Cerebellar cortex (tissue), 1 donor: Measurements from ENCODE around the gene TMEM181.
"Not testable (repeated sequence)": the region's sequence is repeated elsewhere in the genome, so short reads cannot be mapped to it uniquely, and the experiment has no call there.

Source experiments
- DNase-seq: peaks from one replicate; pipeline ENCODE4 v3.0.0-alpha.2; 2015; ENCODE audit warnings: low spot score

The TMEM181 gene

GRCh38 chr6:158599635-158600034, 39.7 kb downstream of the TMEM181 start:
- peak; percentile 63 for DNase-seq

DNA sequence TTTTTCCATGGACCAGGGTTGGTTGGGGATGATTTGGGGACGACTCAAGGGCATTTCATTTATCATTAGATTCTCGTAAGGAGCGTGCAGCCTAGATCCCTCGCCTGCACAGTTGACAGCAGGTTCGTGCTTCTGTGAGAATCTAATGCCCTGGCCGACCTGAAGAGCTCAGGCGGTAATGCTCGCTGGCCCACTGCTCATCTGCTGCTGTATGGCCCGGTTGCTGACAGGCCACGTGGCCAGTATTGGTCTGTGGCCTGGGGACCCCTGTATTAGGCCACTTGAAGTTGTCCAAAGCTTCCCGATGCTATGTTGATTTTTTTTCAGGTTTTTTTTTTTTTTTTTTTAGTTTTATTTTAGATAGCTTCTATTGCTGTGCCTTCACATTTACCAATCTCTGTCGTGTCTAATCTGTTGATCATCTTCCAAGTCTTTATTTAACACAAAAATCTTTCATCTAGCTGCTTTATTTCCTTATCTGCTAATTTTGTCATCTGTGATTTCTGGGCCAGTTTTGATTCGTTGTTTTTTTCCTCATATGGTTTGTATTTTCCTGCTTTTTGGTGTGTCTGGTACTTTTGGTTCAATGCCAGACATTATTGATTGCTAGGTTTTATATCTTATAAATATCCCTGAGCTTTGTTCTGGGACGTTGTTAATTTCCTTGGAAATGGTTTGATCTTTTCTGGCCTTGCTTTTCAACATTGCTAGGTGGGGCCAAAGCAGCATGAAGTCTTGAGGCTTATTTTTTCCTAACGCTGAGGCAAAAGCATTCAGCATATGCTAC, 43.6 kb downstream of the TMEM181 start:
- no peak for DNase-seq

DNA sequence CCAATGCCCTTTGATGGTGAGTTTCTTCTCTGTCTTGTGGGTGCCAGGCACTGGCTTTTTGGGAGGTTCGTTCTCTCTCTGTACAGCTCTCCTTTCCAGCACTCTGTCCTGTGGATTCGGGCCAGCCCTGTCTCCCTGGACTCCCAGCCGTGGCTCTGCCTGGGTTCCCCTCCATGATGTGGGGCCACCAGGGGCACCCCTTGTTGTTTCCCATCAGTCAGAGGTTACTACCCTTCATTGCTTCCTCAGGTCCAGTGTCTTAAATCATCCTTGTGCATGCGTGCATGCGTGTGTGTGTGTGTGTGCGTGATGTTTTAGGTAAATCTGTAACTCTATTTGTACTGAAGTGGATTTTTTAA, 44.1 kb downstream of the TMEM181 start:
- DNase-seq: no peak

- DNase-seq: peak; percentile 82
These were observed 45.5 kb downstream of the TMEM181 start for GRCh38 chr6:158605266-158605878.

DNA sequence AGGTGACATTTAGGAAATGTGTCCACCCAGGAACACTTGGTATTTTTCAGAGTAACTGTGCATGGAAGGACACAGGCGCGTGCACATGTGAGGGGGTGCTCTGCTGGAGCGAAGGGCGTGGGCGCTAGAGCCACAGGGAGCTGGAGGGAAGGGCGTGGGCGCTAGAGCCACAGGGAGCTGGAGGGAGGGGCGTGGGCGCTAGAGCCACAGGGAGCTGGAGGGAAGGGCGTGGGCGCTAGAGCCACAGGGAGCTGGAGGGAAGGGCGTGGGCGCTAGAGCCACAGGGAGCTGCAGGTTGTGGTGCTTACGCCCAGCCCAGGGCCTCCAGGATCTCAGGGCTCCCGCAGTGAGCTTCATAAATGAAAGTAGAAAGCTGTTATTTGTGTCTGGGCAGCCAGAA, 46.1 kb downstream of the TMEM181 start:
- not testable (repeated sequence) for DNase-seq

GRCh38 chr6:158606935-158607334, 47.0 kb downstream of the TMEM181 start:
- DNase-seq: no peak

- peak; percentile 79 for DNase-seq
These were observed 47.7 kb downstream of the TMEM181 start for GRCh38 chr6:158607411-158608170.

DNA sequence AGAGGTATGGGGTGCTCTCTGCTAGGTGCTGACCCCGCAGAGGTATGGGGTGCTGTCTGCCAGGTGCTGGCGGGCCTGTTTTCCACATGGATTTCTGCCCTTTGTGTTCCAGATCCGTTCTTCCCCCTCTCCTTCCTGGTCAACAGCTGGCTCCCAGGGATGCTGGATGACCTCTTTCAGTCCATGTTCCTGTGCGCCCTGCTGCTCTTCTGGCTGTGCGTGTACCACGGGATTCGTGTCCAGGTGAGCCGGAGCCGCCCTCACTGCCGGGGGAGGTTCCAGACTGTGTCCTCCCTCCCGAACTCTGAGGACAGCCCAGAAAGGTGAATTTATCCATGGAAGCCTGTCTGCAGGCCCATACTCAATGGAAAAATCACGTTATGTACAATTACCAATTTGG, 48.3 kb downstream of the TMEM181 start:
- no peak for DNase-seq

DNA sequence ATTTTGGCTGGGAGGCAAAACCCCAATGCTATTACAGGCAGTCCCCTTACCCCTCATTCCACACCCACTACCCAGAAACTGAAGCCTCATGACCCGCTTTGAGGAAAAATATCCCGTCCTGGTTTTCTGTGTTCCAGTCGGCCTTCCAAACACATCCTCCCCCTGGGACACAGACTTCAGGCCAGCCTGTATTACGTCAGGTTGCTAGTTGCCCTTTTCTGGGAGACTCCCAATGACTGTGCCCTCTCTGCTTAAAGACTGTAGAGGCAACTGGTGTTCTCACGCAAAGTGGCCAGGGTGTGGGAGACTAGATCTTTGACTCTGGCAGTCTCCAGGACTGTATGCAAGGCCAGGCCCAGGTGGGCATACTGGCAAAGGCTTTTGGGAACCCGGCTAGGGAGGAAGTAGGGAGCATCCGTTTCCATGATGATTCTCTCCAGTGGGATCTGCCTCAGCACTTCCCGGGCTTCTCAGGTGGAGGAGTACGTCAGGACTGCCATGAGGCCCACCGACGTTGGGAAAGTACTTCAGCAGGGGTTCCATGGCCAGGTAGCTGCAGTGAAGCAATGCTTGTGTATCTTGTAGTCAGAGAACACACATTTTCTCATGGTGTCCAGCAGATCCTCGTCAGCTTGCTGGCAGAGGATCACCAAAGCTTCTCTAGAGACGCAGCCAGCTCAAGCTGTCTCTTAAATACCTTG, 49.7 kb downstream of the TMEM181 start:
- no peak for DNase-seq

GRCh38 chr6:158610319-158610968, 50.6 kb downstream of the TMEM181 start:
- DNase-seq: no peak

GRCh38 chr6:158611039-158611438, 51.1 kb downstream of the TMEM181 start:
- DNase-seq: no peak

- DNase-seq: no peak
These were observed 51.9 kb downstream of the TMEM181 start for GRCh38 chr6:158611541-158612370.

- DNase-seq: not testable (repeated sequence)
These were observed 54.7 kb downstream of the TMEM181 start for GRCh38 chr6:158614606-158615005.

GRCh38 chr6:158618289-158618688, 58.4 kb downstream of the TMEM181 start:
- not testable (repeated sequence) for DNase-seq

DNA sequence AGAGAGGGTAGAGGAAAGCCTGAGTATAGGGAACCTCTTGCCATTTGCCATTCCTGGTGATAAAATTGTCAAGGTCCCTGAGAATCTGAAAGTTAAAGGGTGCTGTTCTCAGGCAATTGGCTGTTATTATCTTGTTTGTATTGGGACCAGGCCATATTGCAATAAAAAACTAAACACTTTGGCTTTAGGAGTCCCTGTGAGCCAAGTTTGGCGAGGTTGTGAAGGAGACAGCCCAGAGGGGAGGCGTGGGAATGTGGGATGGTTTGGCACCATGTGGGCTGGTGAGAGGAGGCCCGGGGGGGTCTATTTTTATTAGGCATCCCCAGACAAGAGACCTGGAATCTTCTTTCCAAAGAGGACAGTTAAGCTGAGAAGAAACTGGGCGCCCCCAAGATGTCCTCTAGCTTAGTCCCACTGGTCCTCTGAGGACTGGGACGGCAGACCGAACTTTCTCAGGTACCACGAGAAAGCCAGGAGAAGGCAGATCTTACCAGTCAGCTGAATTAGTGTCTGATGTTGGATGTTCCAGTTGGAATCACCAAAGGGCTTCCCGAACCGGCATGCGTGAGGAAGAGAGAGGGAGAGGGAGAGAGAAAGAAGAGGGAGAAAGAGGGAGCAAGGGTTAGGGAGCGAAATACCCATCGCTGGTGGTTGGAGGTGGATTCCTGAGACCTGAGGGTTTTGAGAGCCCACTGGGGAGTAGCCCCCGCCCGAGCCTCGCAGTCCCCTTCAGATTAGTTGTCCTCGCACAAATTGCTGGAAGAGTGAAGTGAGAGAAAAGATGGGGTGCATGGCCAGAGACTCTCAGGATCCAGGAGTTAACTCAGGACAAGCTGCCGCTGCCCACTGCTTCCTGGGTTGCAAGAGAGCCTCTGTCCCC, 60.3 kb downstream of the TMEM181 start:
- no peak for DNase-seq

DNA sequence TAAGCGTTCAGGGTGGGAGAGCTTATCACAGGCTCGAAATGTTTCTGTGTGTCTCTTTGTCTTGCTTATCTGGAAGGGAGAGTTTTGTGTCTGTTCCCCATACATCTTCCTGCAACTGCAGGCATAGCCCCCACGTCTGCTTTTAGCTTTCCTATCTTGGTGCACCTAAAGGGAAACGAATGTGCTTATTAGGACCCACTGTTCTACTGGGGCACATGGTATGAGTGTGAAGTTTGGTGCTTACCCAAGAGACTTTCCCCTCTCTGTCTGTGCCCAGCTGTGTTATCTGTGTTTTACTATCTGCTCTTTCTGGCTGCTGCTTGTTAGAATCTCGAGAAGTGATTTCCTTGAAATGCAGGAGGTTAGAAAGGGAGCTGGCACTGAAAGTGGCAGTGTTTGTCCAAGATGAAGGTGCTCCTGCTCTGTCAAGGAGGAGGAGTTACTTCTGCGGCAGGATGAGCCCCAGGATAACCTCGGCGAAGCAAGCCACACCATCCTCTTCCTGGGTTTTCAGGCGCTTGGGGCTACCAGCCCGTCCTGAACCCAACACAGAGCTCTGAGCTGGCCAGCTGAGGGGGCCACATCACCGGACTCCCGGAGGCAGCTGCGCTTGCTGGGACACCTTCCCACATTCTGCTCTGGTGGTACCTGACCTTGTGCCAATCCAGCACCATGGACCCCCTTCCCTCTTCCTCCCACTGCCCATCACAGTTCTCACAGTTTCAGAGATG, 61.2 kb downstream of the TMEM181 start:
- DNase-seq: no peak

DNA sequence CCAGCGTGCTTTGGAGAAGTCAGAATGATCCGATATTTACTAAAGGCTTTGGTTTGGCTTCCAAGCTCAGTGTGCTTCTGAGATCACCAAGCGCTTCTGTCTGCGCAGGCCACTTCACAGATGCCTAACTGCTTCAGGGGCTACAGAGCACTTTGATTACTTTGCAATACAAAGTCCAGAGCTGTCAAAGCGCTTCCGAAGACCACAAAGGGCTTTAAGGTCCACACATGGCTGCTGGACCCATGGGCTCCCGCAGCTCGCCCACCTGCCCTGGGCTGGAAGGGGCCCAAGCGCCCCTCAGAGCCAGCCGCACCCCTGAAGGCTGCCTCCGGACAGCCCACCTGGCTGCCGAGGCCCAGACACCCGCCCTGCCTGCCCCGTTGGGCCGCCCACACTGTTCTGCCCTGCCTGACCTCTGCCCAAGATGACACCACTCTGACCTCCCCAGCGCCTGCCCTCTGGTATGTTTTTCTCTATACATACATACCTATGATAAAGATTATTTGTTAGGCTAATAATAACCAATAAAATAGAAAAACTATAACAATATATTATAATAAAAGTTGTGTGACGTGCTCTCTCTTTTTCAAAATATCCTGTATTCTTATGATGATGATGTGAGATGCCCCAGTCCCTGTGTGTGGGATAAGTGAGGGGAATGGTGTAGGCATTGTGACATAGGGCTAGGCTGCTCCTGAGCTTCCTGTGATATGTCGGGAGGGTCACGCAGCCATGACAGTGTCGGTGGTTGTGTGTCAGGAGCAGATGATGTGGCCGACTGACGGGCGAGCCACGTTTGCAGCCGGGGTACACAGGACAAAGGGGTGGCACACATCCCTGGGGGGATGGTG, 62.0 kb downstream of the TMEM181 start:
- DNase-seq: no peak

- no peak for DNase-seq
These were observed 62.8 kb downstream of the TMEM181 start for GRCh38 chr6:158622545-158623190.
